CD14-positive monocyte (primary cell): ENCODE data around the gene ECI2. TPM values are rescaled to one million over a fixed set of nuclear protein-coding genes. Genes with fewer than 3 reads are reported as not detected.

Experiments used
- DNase-seq, 3 donors: peaks; one replicate each; pipeline ENCODE4 v3.0.0-alpha.2; 2011 to 2022
- H2AFZ ChIP-seq: 2 replicates; pipeline ENCODE4 v1.6.0; 2012; ENCODE audit warnings: mild to moderate bottlenecking, low read depth, low read length, inconsistent platforms; ENCODE audit not compliant: insufficient read depth, poor library complexity, severe bottlenecking
- H3K27ac ChIP-seq, 2 donors: 1 replicate in 1 of 2; 2 replicates in 1 of 2; pipeline ENCODE4 v1.5.1; 2012 to 2013; ENCODE audit warnings: low read length in 2 of 2, control low read depth in 1 of 2, inconsistent platforms in 1 of 2, low read depth in 1 of 2, mild to moderate bottlenecking in 1 of 2
- H3K27me3 ChIP-seq, 2 donors: one replicate each; pipeline versions ENCODE4 v1.6.0 to v1.6.1; 2011 to 2013; ENCODE audit warnings: low read length in 2 of 2; ENCODE audit not compliant: control insufficient read depth in 2 of 2, insufficient read depth in 2 of 2
- H3K36me3 ChIP-seq, 2 donors: replicated peaks in 1 of 2; 1 replicate in 1 of 2; 2 replicates in 1 of 2; pipeline versions ENCODE4 v1.5.1 to v1.6.1; 2012 to 2013; ENCODE audit warnings: low read length in 2 of 2, control low read depth in 1 of 2, inconsistent platforms in 1 of 2, mild to moderate bottlenecking in 1 of 2; ENCODE audit not compliant: insufficient read depth in 2 of 2, control insufficient read depth in 1 of 2
- H3K4me1 ChIP-seq, 2 donors: 1 replicate in 1 of 2; 2 replicates in 1 of 2; pipeline versions ENCODE4 v1.5.1 to v1.6.1; 2012 to 2013; ENCODE audit warnings: low read length in 2 of 2, control low read depth in 1 of 2, inconsistent platforms in 1 of 2, mild to moderate bottlenecking in 1 of 2, moderate library complexity in 1 of 2; ENCODE audit not compliant: insufficient read depth in 2 of 2, control insufficient read depth in 1 of 2
- H3K4me2 ChIP-seq: replicated peaks from 2 replicates; pipeline ENCODE3; 2012; ENCODE audit warnings: low read length, moderate library complexity, mild to moderate bottlenecking; ENCODE audit not compliant: poor library complexity, severe bottlenecking; ENCODE audit errors: extremely low read depth
- H3K4me3 ChIP-seq, 3 experiments: fragments of 200-600 bp in 1 of 3; sonication (generic) in 1 of 3; replicated peaks in 1 of 3; 1 replicate in 2 of 3; 2 replicates in 1 of 3; pipeline ENCODE4 v1.5.1; 2011 to 2013; ENCODE audit warnings: low read length in 3 of 3, mild to moderate bottlenecking in 3 of 3, control low read depth in 2 of 3, low read depth in 2 of 3, inconsistent platforms in 1 of 3, moderate library complexity in 1 of 3
- H3K79me2 ChIP-seq: 2 replicates; pipeline ENCODE4 v1.6.0; 2012; ENCODE audit warnings: mild to moderate bottlenecking, control low read depth, inconsistent platforms, low read length, moderate library complexity; ENCODE audit not compliant: insufficient read depth
- H3K9ac ChIP-seq: 2 replicates; pipeline ENCODE4 v1.6.0; 2017; ENCODE audit warnings: low read length, mild to moderate bottlenecking; ENCODE audit not compliant: insufficient read depth, poor library complexity, severe bottlenecking
- H3K9me3 ChIP-seq, 2 donors: replicated peaks in 1 of 2; 1 replicate in 1 of 2; 2 replicates in 1 of 2; pipeline versions ENCODE4 v1.5.1 to v1.6.1; 2012 to 2013; ENCODE audit warnings: low read length in 2 of 2, control low read depth in 1 of 2; ENCODE audit not compliant: control insufficient read depth in 1 of 2, insufficient read depth in 1 of 2
- H4K20me1 ChIP-seq: 2 replicates; pipeline ENCODE4 v1.6.0; 2012; ENCODE audit warnings: mild to moderate bottlenecking, low read length, control low read depth, moderate library complexity; ENCODE audit not compliant: insufficient read depth
- H3K27ac Mint-ChIP-seq, 7 donors: one replicate each; pipeline ENCODE4 v1.8.0; 2020; ENCODE audit warnings: mild to moderate bottlenecking in 7 of 7, mixed read lengths in 7 of 7, moderate library complexity in 6 of 7, inconsistent platforms in 2 of 7
- H3K27me3 Mint-ChIP-seq, 3 donors: one replicate each; pipeline ENCODE4 v1.8.0; 2021 to 2022; ENCODE audit warnings: low read depth in 3 of 3, mild to moderate bottlenecking in 3 of 3, mixed read lengths in 3 of 3, moderate library complexity in 3 of 3, inconsistent platforms in 1 of 3
- H3K36me3 Mint-ChIP-seq, 2 donors: one replicate each; pipeline ENCODE4 v1.8.0; 2020; ENCODE audit warnings: mixed read lengths in 2 of 2, inconsistent platforms in 1 of 2, mild to moderate bottlenecking in 1 of 2
- H3K4me1 Mint-ChIP-seq: one replicate; pipeline ENCODE4 v1.8.0; 2020; ENCODE audit warnings: mild to moderate bottlenecking, mixed read lengths
- H3K4me3 Mint-ChIP-seq, 2 donors: one replicate each; pipeline ENCODE4 v1.8.0; 2020; ENCODE audit warnings: mild to moderate bottlenecking in 2 of 2, mixed read lengths in 2 of 2, moderate library complexity in 1 of 2
- H3K9me3 Mint-ChIP-seq, 7 donors: one replicate each; pipeline ENCODE4 v1.8.0; 2020 to 2022; ENCODE audit warnings: mixed read lengths in 7 of 7, mild to moderate bottlenecking in 6 of 7, moderate library complexity in 6 of 7, inconsistent platforms in 2 of 7
- CTCF ChIP-seq: fragments of 200-600 bp; IDR thresholded peaks from one replicate; pipeline ENCODE4 v1.8.0; 2022; ENCODE audit warnings: antibody characterized with exemption, mild to moderate bottlenecking
- WGBS: methylation state at CpG from one replicate; pipeline ENCODE4 v1.1.5; 2013; ENCODE audit warnings: missing lambda C conversion rate; ENCODE audit not compliant: insufficient coverage; 5-methylcytosine and 5-hydroxymethylcytosine counted together
- intact Hi-C, 2 donors: fragments of 100-400 bp; cut with micrococcal nuclease; formaldehyde crosslinking; loops; one replicate each; pipeline versions ENCODE4 v1.15.0 to v1.15.1; 2023
- polyA plus RNA-seq, 3 donors: library from polyadenylated mRNA; depleted of rRNA in 1 of 3; unstranded in 2 of 3; stranded (reverse) in 1 of 3; fragments of 300-500 nt in 2 of 3; fragments of >200 nt in 1 of 3; fragmentation: Illumina TruSeq in 2 of 3; gene quantifications; 1 replicate in 2 of 3; 2 replicates in 1 of 3; pipeline ENCODE4 v1.2.3, GENCODE V29; 2012 to 2021

Gene ECI2
- polyA plus RNA-seq, 3 donors: 9.2 to 45.9 (median 44.5) TPM

DNA sequence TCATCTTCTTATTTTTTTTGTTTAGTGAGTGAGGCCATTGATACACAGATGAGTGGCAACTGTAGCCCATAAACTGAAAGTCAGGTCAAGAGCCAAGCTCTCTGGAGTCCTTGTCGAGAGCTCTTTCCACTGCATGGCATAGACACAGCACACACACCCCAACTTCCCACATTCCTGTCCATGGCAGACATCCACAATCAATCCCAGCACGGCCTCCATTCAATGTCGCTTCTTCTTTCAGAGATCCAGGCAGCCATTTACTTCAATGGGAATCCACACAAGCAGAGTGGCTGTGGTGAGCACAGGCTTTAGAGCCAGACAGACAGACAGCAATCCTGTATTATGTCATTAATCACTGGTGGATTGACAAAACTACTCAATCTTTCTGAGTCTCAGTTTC is 34.9 kb upstream of the ECI2 start:
- Histone ChIP-seq H3K4me3 (no peak overlapping the region), H2AFZ (no peak overlapping the region), H3K27me3 (no peaks in the 10 kb centered on the region), H3K4me1 (no peaks in the 10 kb centered on the region), H3K79me2 (no peaks in the 10 kb centered on the region), H3K36me3 (no peaks in the 10 kb centered on the region), H3K4me2 (no peak overlapping the region), H4K20me1 (no peaks in the 10 kb centered on the region), H3K27ac (no peak overlapping the region), H3K9ac (no peak overlapping the region), H3K9me3 (peaks cover 0 to 4% of the 10 kb centered on the region in 2 donors)
- intact Hi-C loops: no loop called here
- WGBS: 100% methylated on average over 3 of the region's 3 CpGs
- peaks cover 3% of the 10 kb centered on the region for H3K4me1 Mint-ChIP-seq
- DNase-seq: no peak
- no peak for TF ChIP-seq CTCF
- H3K4me3 Mint-ChIP-seq: no peak overlapping the region
- H3K27ac Mint-ChIP-seq: no peak overlapping the region
- no peaks in the 10 kb centered on the region for H3K36me3 Mint-ChIP-seq
- peaks cover 0 to 7% (median 2%) of the 10 kb centered on the region in 7 donors for H3K9me3 Mint-ChIP-seq
- H3K27me3 Mint-ChIP-seq: no peaks in the 10 kb centered on the region

- Mint-ChIP-seq H3K4me1 (peaks cover 3% of the 10 kb centered on the region), H3K27me3 (no peaks in the 10 kb centered on the region), H3K9me3 (peaks cover 0 to 7% (median 2%) of the 10 kb centered on the region in 7 donors), H3K27ac (no peak overlapping the region), H3K4me3 (no peak overlapping the region), H3K36me3 (no peaks in the 10 kb centered on the region)
- Histone ChIP-seq H3K27me3 (no peaks in the 10 kb centered on the region), H3K9me3 (peaks cover 0 to 4% of the 10 kb centered on the region in 2 donors), H3K4me1 (no peaks in the 10 kb centered on the region), H3K79me2 (no peaks in the 10 kb centered on the region), H3K4me3 (no peak overlapping the region), H3K9ac (no peak overlapping the region), H3K4me2 (no peak overlapping the region), H2AFZ (no peak overlapping the region), H3K36me3 (no peaks in the 10 kb centered on the region), H3K27ac (no peak overlapping the region), H4K20me1 (no peaks in the 10 kb centered on the region)
- no CpG with 5 or more reads among the region's 8 CpGs for WGBS
- intact Hi-C loops: no loop called here
- no peak for TF ChIP-seq CTCF
- no peak for DNase-seq
Measured at GRCh38 chr6:4169028-4169789, 33.8 kb upstream of the ECI2 start.
